Putamen (tissue), 1 donor: ENCODE measurements around the gene TMBIM6.
A peak's percentile ranks its signal among the peaks of the same experiment; 100 is the strongest.
"Not testable (repeated sequence)": the region's sequence is repeated elsewhere in the genome, so short reads cannot be mapped to it uniquely, and the experiment has no call there.

ENCODE experiments used
- DNase-seq: peaks from one replicate; pipeline ENCODE4 v3.0.0-alpha.2; 2016; ENCODE audit warnings: low spot score

The TMBIM6 gene

GRCh38 chr12:49730050-49730449, 11.3 kb upstream of the TMBIM6 start:
- DNase-seq, result no peak

DNA sequence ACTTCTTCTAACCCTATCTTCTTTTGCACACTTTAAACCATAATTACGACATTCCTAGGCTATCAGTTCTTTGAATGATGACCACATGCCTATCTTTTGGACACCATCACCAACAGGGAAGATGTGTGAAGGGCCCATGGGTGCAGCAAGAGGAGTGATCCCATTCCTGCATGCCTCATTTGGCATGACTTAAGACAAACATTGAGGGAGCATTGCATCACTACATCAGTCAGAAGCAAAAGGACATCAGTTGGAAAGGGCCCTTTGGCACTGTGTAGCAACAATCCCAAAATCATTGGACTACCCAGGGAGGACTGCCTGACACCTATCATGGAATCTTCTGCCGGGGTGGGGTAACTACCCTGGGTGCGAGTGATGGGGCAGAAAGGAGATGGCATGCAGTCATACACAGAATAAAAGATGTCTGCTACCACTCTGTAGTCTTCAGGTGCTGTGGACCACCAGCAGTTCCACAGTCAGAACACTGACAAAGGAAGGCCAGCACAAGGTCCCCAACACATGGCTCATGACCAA, 10.7 kb upstream of the TMBIM6 start:
- no peak for DNase-seq

DNA sequence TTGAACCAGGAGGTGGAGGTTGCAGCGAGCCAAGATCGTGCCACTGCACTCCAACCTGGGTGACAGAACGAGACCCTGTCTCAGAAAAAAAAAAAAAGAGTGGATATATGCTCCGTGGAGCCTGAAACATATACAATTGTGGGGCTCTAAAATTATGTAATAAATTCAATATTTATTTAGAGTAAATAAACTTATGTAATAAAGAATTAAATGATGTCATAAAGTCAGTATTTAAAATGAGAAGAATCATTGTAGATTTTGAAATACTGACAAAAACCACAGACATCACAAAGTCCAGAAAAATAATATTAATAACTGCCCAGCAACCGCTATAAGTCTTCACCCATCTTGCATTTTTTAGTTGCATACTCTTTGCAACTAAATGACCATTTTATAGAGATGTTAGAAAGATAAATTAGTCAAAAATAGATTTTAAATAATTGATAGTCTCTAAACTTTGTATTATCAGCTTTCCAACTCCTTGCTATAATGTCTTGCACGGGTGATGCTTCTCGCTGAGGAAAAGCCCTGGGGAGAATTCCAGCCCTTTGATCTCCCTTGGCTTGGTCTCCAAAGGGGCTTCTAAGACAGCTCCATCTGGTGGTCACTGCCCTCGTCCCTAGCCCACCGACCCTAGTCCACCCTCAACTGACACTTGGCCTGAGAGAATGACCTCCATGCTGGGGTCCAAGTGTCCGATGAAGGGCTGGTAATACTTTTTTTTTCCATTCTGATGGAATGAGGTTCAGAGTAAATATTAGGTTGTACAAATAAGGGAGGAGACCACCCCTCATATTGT, 7.9 kb upstream of the TMBIM6 start:
- DNase-seq, result no peak

DNA sequence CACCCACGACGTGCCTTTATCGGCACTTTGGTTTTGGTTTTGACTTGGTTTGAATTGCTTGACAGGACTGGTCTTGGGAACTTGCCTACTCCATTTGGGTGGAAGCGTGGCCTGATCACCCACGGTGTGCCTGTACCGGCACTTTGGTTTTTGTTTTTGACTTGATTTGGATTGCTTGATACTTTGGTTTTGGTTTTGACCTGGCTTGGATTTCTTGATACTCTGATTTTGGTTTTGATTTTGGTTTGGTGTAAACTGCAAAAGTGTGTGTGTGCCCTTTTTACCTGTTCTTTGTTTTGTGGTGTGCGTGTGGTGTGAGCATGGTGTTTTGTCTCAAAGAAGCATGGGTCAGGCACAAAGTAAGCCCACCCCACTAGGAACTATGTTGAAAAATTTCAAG, 6.5 kb upstream of the TMBIM6 start:
- not testable (repeated sequence) for DNase-seq

GRCh38 chr12:49738721-49739120, 2.6 kb upstream of the TMBIM6 start:
- DNase-seq, result not testable (repeated sequence)

- DNase-seq, result not testable (repeated sequence)
Measured at GRCh38 chr12:49740277-49740676, 1.1 kb upstream of the TMBIM6 start.

GRCh38 chr12:49741882-49742620, 694 bp downstream of the TMBIM6 start:
- no peak for DNase-seq

GRCh38 chr12:49744363-49744885, 3.1 kb downstream of the TMBIM6 start:
- no peak for DNase-seq

GRCh38 chr12:49748306-49748705, 6.9 kb downstream of the TMBIM6 start:
- DNase-seq, result no peak

GRCh38 chr12:49748800-49749199, 7.4 kb downstream of the TMBIM6 start:
- DNase-seq, result no peak

DNA sequence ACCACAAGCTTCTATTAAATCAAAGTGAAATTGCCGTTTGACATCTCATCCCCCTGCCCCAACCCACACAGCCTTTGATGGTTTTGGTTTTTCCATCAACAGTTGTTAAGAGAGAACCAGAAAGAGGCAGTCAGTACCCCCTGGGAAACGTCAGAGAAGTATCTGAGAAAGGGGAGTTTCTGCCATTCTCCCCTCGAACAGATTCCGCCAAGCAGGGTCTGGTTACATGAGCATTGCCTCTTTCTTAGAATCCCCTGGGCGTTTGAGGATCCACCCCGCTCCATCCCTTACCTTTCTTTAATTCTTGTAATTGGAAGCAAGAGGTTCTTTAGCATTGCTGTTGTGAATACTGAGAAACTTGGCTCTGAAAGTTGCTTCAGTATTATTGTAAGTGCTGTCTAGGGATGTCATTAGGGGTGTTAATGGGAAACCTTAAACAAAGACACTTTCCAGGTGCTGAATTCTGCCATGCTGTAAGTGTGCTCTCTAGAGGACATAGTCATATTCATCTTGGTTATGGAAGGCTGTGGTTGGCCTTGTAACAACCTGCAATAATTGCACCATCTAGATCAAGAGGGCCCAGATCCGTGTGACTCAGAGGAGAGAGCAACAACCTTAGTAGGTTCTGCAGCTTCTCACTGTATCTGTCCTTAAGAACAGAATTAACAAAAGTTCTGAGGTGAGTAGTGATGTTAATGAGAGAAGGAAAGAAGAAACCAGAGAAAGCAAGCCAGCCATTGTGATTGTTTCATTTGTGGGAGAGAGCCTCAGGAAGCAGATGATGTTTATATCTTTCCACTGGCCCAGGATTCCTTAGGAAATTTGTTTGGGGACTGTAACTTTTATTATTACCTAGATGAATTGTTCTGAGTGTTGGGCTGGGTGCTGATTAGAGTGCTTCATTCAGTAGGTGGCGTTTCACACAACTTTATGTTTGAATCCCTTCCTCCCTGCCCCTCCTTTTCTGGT, 9.0 kb downstream of the TMBIM6 start:
- DNase-seq, result no peak

GRCh38 chr12:49750996-49751393, 9.6 kb downstream of the TMBIM6 start:
- no peak for DNase-seq

DNA sequence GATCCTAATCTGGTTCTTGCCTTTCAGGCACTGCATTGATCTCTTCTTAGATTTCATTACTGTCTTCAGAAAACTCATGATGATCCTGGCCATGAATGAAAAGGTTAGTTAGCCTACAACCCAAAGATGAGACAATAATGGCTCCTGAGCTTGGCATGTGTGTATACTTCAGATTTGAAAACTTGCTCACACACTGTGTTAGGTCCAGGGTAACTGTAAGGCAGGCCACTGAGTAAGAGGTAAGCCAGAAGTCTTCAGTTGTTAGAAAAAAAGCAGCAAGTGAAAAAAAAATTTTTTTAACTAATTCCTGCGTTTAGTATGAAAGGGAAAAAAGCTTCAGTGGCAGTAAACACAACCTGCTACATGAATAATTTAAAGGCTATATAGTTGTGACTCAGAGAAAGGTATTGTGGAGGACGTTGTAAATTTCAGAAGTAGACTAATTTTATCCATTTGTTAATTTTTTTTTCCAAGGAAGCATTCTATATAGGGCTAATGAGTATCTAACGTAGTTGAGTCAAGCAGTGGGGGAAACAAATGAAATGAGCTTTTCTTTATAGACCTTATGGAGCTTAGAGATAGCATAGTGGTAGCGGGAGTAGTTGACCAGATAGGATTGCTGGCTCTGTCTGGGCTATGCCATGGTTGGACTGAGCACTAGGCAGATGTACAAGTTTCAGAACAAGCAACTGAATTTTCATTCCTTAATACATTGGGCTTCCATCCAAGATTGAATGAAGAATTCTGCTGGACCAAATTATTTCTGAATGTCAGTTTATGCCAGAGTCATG, 20.5 kb downstream of the TMBIM6 start:
- no peak for DNase-seq

DNA sequence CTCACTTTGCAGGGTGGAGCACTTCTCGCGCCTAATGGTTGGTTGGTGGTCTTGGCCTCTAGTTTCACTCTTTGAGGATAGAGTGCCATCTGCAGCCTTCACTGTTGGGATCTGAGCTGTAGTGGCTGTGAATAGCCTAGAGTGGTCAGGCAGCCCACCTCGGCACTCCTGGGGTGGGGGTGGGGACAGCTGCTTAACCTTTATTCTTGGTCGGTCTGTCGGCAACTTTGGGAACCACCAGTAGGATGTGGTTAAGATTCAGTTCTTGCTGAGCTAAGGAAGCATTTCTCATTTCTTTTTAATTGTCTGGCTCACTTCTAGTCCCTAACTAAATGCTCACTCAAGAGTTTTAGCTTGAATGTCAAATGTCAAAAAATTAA, 21.1 kb downstream of the TMBIM6 start:
- DNase-seq, result no peak

DNA sequence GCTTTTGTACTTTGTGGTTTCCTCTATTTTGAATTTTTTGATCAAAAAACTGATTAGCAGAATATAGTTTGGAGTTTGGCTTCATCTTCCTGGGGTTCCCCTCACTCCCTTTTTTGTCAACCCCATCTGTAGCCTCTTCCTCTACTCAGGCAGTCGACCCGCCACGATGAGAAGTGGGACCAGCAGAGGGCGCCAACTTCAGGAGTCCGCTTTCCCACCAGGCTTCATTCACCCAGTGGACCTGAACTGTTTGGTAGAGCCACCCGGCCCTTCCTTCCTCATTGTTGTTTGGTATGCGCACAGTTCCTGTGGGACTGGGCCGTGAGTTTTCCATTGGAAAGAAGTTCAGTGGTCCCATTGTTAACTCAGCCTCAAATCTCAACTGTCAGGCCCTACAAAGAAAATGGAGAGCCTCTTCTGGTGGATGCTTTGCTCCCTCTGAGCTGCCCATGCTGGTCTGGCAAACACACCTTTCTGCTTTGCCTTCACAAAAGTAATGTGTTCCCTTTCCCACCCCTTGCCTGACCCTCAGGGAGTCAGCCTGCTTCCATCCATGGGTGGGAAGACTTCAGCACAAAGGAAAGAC, 21.7 kb downstream of the TMBIM6 start:
- peak; percentile 20 for DNase-seq

GRCh38 chr12:49764126-49764525, 22.8 kb downstream of the TMBIM6 start:
- no peak for DNase-seq

- no peak for DNase-seq
Measured at GRCh38 chr12:49766115-49766455, 24.7 kb downstream of the TMBIM6 start.

DNA sequence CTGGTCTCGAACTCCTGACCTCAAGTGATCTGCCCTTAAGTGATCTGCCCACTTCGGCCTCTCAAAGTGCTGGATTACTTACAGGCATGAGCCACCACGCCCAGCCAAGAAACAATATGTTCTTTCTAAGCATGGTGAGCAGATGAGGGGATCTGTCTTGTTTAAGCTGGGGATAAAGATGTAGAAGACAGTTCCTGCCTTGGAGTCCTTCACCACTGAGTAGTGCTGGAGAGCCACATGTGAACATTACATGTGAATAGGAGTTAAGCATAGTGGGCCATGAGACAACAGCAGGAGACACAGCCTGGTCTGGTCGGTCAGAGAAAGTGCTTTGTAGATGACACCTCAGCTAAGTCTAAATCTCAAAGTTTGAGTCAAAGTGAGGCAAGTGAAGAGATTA, 26.0 kb downstream of the TMBIM6 start:
- DNase-seq, result no peak

- not testable (repeated sequence) for DNase-seq
Measured at GRCh38 chr12:49773102-49773501, 31.7 kb downstream of the TMBIM6 start.

- peak; percentile 49 for DNase-seq
Measured at GRCh38 chr12:49776413-49776812, 35.1 kb downstream of the TMBIM6 start.

DNA sequence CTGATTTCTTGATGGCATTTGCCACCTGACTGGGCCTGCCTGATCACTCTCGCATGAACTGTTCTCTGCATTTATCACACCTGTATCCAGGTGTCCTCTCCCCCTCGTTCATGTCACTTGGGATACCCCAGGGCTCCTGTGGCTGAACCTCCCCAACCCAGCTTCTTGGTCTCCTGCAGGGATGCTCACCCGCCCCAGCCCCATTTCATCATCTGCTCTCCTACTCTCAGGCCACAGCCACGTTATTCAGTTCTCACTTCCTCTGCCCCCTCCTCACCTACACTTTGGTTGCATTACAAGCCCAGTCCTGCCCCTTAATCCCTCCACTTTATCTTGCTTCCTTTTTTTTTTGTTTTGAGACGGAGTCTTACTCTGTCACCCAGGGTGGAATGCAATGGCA, 35.5 kb downstream of the TMBIM6 start:
- no peak for DNase-seq
